Activated T-cell treated with anti-CD3 and anti-CD28 coated beads, Interleukin-2, amount 50 U/mL, for 1 hour (primary cell): ENCODE measurements around the gene FANCG.

Source experiments
- DNase-seq: peaks from one replicate; pipeline ENCODE4 v3.0.0-alpha.2; 2020

The FANCG gene

DNA sequence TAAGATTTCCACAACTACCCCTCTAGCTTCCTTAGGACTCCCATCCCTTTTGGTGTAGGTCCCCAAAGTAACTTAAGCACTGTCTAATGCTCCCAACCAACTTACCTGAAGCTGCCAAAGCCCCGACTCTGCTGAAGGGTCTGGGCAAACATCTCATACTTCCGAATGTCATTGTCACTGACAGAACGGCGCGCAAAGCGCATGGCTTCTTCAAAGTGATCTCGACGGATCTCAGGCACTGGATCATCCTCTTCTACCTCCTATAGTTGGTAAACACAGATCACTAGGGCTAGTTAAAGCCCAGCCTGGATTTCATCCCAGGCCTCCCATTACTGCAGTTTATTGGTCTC is 22.5 kb downstream of the FANCG start:
- DNase-seq = no peak

DNA sequence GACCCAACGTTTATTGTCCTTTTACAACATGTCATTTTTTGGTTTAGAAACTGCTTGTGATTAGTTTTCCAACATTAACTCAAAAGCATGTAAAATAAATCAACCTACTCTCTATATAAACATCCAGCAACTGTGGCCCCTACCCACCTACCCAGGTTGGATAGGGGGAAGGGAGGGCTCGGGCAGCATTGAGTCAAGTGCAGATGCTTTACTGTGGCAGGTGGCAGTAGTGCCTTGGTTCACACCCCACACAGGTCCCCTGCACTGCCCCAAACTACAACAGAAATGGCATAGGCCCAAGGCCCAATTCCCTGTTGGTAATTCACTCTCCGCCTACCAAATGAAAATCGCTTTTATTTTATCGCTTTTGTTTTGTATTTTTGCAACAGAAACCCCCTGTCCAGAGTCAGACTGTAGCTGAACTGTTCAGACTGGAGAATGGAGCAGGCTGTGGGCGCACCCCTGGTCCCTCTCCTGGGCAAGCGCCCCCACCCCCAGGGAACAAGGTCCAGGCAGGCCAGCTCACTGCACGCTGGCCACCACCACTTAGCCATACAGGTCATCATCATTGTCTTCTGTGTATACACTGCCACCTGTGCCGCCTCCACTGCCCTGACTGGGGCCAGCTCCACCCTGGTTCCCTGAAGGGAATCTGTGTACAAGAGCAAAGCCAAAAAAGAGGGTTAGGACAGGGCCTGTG is 23.0 kb downstream of the FANCG start:
- no peak for DNase-seq

DNA sequence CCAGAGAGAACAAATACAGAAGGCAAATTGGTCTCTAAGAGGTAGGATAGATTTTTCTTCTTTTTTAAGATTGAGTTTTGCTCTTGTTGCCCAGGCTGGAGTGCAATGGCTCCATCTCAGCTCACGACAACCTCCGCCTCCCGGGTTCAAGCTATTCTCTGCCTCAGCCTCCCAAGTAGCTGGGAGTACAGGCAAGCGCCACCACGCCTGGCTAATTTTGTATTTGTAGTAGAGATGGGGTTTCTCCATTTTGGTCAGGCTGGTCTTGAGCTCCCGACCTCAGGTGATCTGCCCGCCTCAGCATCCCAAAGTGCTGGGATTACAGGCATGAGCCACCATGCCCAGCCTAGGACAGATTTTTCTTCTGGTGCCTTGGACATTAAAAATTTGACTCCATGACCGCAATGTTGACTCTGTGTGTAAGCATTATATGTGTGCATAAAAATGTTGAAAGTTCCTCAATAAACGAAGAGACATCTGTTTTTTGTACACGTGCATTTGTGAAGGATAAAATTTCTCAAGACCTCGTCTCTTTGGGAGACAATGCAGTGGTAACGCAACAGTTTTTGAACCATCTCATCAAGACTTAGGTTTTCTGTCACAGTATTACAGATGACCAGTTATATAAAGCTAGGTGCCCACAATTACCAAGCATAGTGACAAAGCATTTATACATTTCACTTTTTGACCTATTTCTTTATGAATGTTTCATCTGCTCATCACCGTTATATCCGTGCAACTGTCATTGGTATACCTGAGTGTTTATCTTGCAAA is 24.7 kb downstream of the FANCG start:
- no peak for DNase-seq

DNA sequence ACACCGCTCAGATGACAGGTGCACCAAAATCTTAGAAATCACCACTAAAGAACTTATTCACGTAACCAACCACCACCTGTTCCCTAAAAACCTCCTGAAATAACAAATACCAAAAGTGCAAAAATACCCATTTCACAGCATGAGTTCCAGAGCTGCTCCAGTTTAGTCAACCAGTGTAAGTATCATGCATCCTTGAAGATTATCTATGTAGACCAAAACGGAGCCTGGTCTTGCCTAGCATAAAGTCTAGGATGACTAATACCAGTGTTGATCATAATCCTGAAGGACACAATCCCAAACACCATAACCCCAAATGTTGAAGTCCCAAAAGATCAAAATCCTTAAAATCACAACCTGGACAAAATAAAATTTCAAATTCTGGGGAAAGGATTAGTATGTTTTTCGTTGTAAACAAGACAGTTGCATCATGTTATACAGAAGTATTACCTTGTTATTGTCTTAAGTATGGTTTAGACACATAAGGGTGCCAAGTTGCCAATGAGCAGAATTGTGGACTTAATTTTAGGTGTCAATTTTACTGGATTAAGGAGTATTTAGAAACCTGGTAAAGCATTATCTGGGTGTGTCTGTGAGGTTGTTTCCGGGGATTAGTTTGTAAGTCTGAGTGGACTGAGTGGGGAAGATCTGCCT is 25.4 kb downstream of the FANCG start:
- DNase-seq = no peak

DNA sequence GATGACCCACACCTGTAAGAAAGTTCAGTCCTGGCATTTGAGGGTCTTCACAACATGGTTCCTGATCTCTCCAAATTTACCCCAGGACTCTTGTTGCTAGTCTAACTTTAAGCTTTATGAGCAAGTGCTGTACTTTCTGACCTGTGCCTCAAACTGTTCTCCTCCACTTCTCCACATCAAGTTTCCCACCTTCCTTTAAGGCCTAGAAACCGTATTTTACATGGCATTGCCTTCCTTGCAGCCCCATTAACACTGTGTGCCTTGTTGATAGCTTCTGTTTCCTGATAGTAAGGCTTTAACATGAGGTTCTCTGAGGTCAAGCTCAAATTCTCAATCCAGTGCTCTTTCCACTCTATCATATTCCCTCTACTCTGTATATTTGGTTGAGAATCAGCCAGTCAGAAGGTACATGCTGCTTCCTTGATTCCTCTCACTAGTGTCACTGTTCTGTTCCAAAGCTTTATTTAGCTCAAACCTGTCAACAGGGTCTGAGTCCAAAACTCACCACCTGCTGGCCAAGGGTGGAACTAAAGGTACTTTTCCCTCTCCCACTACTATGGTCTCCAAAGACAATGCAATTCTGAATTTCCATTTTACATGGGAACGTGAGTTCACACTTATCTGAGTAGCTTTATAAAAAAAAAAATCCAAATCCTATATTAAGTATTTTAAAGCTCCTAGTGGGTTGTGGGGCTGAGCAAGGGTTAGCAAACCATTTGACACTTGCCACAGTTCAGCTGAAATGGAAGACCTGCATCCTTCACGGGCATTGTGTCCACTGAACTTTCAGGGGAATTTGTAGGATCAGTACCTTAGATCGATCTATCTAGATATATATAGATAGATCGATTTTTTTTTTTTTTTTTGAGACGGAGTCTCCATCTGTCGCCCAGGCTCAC is 28.4 kb downstream of the FANCG start:
- peak; percentile 41 for DNase-seq

DNA sequence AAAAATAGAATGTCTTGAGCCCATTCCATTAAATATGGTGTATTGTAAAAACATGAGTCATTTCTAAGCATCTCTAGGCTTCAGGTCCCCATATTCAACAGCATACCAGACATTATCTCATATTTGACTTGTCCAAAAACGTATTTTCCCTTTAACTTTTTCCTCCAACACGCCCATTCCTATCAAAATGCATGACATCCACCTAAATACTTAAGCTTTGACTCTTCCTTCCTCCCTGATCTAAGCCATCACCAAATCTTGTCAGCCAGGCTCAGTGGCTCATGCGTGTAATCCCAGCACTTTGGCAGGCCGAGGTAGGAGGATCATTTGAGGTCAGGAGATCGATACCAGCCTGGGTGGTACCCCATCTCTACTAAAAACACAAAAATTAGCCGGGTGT is 31.2 kb downstream of the FANCG start:
- DNase-seq = no peak

DNA sequence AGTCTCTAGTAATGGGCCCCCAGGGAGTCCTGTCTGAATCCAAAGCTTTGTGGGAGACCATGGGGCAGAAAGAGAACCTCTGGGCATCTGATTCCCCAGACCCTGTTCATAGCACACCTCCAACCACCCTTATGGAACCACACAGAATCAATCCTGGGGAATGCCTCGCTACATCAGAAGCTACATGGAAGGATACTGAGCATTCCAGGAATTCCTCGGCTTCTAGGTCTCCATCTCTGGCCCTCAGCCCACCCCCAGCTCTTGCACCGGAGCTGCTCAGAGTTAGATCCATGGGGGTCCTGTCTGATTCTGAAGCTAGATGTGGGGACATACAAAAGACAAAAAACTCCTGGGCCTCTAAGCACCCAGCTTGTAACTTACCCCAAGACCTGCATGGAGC is 35.7 kb downstream of the FANCG start:
- no peak for DNase-seq

DNA sequence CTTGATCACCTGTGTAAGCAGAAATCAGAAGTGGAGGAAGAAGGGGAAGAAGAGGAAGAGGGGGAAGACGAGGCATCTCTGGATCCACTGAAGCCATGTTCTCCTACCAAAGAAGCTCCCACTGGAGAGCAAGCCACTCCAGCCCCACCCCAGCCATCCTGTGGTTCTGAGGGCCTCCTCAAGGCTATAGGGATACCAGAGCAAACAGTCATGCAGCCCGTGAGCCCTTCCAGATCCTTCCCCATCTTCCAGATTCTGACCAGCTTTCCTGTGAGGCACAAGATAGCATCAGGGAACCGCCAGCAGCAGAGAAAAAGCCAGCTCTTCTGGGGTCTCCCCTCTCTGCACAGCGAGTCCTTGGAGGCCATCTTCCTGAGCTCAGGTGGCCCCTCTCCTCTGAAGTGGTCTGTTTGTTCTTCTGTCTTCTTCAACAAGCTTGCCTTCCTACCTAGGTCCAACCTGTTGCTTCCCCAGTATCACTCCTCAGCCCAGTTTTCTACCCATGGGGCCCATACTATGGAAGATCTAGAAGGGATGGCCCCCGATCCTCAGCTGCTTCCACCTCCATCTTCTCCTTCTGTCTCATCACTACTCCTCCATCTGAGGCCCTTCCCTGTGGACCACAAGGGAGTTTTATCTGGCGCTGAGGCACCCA is 36.7 kb downstream of the FANCG start:
- DNase-seq = no peak

DNA sequence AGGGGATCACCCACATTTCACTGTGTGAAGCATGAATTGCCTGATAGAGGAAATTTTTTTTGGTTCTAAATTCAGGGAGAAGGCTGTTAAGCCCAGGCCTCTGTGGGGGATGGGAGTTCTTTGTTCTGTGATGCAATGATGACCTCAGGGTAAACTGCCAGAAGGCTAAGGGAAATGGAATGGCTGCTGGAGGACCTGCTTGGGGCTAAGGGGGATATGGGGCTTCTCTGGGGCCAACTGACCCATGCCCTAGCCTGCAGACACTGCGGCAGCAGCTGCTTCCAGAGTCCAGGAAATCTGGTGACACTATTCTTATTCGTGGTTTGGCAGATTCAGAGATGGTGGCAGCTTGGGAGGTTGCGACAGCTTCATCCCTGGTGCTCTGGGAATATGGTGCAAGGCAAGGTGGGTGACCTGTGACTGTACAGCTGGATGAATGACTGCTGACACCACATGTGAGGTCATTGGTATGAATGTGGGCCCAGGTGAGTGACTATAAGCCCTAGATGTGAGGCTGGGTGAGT is 37.6 kb downstream of the FANCG start:
- no peak for DNase-seq

DNA sequence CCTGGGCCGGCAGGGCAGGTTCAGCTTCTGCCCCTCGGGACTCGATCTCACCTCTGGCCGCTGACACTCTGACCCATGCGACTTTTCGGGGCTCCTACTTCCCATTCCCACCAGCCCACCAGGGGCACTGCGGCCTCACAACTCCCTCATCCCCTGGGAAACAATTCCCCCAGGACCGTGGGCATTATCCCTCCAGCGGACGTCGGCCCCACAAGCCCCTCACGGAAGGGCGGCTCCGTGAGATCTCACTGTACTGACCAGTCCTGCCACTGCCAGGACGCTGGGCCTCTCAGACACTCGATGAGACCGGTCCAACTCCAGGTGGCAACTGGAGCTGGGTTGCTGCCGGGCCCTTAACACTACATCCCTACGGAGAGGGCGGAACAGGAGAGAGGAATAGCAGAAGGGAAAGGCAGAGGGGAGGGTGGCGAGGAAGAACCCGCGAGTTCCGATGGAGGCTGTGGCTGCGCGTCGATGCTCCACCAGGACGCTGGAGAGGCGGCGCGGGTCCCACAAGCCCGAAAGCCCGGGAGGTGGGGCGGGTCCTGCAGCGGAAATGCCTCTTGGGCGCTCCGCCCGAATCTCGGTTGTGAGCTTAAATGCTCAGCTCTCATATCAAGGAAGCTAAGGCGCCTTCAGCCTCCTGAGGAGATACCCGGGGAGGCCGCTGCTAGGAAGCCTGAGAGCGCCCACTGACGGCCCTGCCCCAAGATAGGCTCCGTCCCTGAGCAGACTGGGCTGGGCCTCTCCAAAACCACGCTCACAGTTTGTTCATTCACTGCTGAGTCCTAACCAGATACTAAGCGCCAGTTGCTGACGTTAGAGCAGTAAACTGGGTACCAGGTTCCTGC is 43.7 kb downstream of the FANCG start:
- DNase-seq = peak; percentile 43

DNA sequence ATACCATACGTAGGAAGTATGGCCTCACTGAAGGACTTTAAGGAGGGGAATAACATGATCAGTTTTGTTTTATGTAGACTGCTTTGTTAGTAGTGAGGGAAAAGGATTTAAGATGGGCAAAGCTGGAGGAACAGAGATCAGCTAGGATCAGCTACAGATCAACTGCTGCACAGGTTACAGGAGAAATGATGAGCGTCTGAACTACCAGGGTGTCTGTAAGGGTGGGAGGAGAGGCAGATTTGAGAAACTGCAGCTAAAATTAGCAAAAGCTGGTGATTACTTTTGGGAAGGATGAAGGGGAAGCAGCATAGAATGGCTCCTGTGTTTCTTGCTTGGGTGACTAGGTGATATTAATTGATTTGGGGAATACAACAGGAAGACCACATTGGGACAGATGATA is 46.6 kb downstream of the FANCG start:
- DNase-seq = no peak

DNA sequence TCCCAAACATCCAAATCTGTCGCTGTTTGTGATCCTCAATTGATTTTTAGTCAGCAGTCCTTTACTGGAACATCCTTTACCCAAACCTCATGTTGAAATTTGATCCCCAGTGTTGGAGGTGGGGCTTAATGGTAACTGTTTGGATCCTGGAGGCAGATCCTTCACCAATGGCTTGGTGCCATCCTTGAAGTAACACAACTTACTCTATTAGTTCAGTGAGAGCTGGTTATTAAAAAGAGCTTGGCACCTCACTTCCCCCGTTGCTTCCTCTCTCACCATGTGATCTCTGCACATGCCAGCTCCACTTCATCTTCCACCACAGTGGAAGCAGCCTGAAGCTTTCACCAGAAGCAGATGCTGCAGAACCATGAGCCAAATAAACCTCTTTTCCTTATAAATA is 49.9 kb downstream of the FANCG start:
- no peak for DNase-seq

DNA sequence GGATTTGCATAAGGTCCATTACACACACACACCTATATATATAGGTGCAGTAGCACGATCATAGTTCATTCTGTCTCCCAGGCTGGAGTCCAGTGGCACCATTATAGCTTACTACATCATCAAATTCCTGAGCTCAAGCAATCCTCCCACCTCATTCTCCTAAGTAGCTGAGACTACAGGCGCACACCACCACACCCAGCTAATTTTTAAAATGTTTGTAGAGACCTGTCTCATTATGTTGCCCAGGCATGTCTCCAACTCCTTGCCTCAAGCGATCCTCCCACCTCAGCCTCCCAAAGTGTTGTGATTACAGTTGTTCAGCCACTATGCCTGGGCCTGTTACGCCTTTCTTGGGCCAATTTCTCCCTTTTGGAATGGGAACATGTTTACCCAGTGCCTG is 50.5 kb downstream of the FANCG start:
- no peak for DNase-seq

DNA sequence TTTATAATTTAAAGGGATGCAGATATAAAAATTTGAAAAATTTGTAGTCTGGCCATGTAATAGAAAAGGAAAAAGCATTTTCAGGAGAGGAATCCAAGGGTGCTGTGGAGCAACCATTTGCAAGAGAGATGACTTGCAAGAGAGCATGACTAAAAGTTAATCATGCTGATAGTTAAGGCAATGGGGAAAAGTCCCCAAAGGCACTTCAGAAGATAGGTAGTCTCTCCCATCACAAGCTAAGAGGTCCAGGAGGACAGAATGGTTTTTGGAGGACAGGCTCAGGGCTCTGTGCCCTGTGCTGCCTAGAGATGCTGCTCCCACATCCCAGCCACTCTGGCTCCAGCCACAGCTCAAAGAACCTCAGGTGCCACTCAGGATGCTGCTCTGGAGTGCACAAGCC is 51.4 kb downstream of the FANCG start:
- DNase-seq = no peak

DNA sequence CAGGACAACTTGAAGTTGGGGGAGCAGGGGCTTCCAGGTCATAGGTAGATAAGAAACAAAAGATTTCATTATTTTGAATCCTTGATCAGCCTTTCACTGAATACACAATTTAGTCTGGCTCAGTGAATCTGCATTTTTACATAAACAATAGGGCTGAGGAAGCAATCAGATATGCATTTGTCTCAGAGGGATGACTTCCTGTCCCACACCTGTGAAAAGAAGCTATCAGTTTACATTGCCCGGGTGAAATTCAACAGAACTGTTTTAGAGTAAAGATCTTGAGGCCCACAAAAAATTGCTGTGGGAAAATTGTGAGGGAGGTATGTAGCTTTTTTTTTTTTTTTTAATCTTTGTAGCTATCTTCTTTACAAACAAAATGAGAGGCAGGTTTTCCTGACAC is 51.9 kb downstream of the FANCG start:
- no peak for DNase-seq

DNA sequence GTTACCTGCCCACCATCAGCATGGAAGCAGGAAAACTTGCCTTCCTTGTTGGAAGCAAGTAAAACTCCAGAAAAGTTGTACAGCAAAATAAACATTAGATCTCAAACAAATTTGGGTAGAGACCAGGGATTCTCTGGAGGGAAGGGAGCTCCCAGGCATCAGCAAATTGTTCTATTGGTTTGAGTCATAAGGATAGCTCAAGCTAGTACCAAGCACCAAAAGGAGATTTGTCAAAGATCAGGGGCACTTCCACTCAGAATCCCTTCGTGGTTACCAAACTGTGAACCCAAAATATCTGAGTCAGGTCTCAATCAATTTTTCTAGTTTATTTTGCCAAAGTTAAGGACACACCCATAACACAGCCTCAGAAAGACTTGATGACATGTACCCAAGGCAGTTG is 52.4 kb downstream of the FANCG start:
- no peak for DNase-seq

DNA sequence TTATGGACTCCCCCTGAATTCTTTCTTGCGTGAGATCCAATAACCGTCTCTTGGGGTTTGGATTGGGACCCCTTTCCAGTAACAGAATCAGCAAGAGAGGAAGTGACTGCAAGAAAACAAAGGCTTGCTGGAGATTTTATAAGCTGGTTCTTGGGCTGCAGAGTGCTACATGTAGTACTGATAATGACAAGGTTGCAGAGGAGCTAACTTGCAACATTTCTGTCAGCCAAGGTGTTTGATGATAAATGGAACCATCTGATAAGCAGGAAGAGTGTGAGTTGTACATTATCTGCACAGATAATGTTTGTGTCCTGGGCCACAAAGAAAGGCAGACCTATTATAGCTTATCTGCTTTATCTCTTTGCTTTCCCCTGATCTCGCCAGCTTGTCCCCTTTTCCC is 53.1 kb downstream of the FANCG start:
- DNase-seq = no peak
